Stimulated activated CD4-positive, alpha-beta T cell treated with anti-CD3 and anti-CD28 coated beads, Interleukin-1b, Interleukin-23, amount 100 ng/mL, for 4 hours (primary cell): ENCODE data around the gene GARNL3.

Source experiments
- DNase-seq, 2 donors: peaks; one replicate each; pipeline ENCODE4 v3.0.0-alpha.2; 2020; ENCODE audit warnings: low read depth in 2 of 2

The GARNL3 gene

GRCh38 chr9:127388037-127388855 is 123.7 kb downstream of the GARNL3 start:
- peak; percentile 56 to 77 for DNase-seq

GRCh38 chr9:127388856-127389238 is 124.3 kb downstream of the GARNL3 start:
- DNase-seq, result no peak

GRCh38 chr9:127389381-127390247 is 125.0 kb downstream of the GARNL3 start:
- no peak for DNase-seq

GRCh38 chr9:127390248-127390545 is 125.6 kb downstream of the GARNL3 start:
- DNase-seq, result no peak

- no peak for DNase-seq
Measured at GRCh38 chr9:127390563-127390962, 126.0 kb downstream of the GARNL3 start.

GRCh38 chr9:127392166-127392565 is 127.6 kb downstream of the GARNL3 start:
- DNase-seq, result no peak

- DNase-seq, result no peak
Measured at GRCh38 chr9:127392976-127393375, 128.4 kb downstream of the GARNL3 start.

GRCh38 chr9:127393645-127394044 is 129.1 kb downstream of the GARNL3 start:
- no peak for DNase-seq

- no peak for DNase-seq
Measured at GRCh38 chr9:127395497-127396252, 131.1 kb downstream of the GARNL3 start.

- no peak for DNase-seq
Measured at GRCh38 chr9:127396253-127396807, 131.8 kb downstream of the GARNL3 start.

GRCh38 chr9:127396808-127397645 is 132.5 kb downstream of the GARNL3 start, which contains the start of gene SLC2A8:
Gene SLC2A8, plus strand, starts transcription at chr9:127397169. Its CDS starts 62 bp downstream, at chr9:127397231.
- DNase-seq, result peak; percentile 68 to 70

- DNase-seq, result peak in 1 of 2 donors; percentile 21
Measured at GRCh38 chr9:127397646-127398274, 133.2 kb downstream of the GARNL3 start.

GRCh38 chr9:127398275-127398647 is 133.7 kb downstream of the GARNL3 start:
- DNase-seq, result no peak

GRCh38 chr9:127398715-127399400 is 134.3 kb downstream of the GARNL3 start:
- no peak for DNase-seq

- no peak for DNase-seq
Measured at GRCh38 chr9:127399736-127400269, 135.2 kb downstream of the GARNL3 start.

GRCh38 chr9:127402401-127403090 is 138.0 kb downstream of the GARNL3 start:
- no peak for DNase-seq

GRCh38 chr9:127403507-127404192 is 139.1 kb downstream of the GARNL3 start:
- DNase-seq, result no peak

GRCh38 chr9:127404631-127405030 is 140.1 kb downstream of the GARNL3 start:
- DNase-seq, result no peak
